Mononuclear cell (primary cell): ENCODE data around the gene NUBPL. TPM values are rescaled to one million over a fixed set of nuclear protein-coding genes. Genes with fewer than 3 reads are reported as not detected.
"Not testable (repeated sequence)": the region's sequence is repeated elsewhere in the genome, so short reads cannot be mapped to it uniquely, and the experiment has no call there.

ENCODE experiments used
- H3K27me3 ChIP-seq: 2 replicates; pipeline ENCODE4 v1.6.0; 2011; ENCODE audit warnings: low read length, control low read depth; ENCODE audit not compliant: insufficient read depth
- H3K4me1 ChIP-seq: 2 replicates; pipeline ENCODE4 v1.5.1; 2011; ENCODE audit warnings: mild to moderate bottlenecking, low read length, control low read depth; ENCODE audit not compliant: insufficient read depth
- H3K4me3 ChIP-seq: 2 replicates; pipeline ENCODE4 v1.5.1; 2011; ENCODE audit warnings: mild to moderate bottlenecking, low read length, moderate library complexity
- H3K9me3 ChIP-seq: 2 replicates; pipeline ENCODE4 v1.5.1; 2011; ENCODE audit warnings: low read depth, mild to moderate bottlenecking, control low read depth, low read length
- total RNA-seq: library from RNA; depleted of rRNA; stranded (reverse); fragments of >200 nt; gene quantifications from one replicate; pipeline ENCODE4 v1.2.3, GENCODE V29; 2012

Gene NUBPL
- total RNA-seq, 1 donor, result 5.7 TPM

GRCh38 chr14:31596342-31597095, 35.3 kb downstream of the NUBPL start:
- Histone ChIP-seq H3K4me3 (no peak overlapping the region), H3K27me3 (no peaks in the 10 kb centered on the region), H3K4me1 (no peaks in the 10 kb centered on the region), H3K9me3 (no peaks in the 10 kb centered on the region)

GRCh38 chr14:31605702-31606101, 44.5 kb downstream of the NUBPL start:
- Histone ChIP-seq H3K27me3 (no peaks in the 10 kb centered on the region), H3K4me3 (no peak overlapping the region), H3K4me1 (no peaks in the 10 kb centered on the region), H3K9me3 (no peaks in the 10 kb centered on the region)

- Histone ChIP-seq H3K4me3 (no peak overlapping the region), H3K9me3 (peaks cover 8% of the 10 kb centered on the region), H3K4me1 (no peaks in the 10 kb centered on the region), H3K27me3 (no peaks in the 10 kb centered on the region)
Measured at GRCh38 chr14:31611778-31612433, 50.7 kb downstream of the NUBPL start.

GRCh38 chr14:31613188-31613587, 52.0 kb downstream of the NUBPL start:
- H3K27me3 ChIP-seq, result no peaks in the 10 kb centered on the region
- H3K4me3 ChIP-seq, result no peak overlapping the region
- no peaks in the 10 kb centered on the region for H3K4me1 ChIP-seq
- peaks cover 8% of the 10 kb centered on the region for H3K9me3 ChIP-seq

- not testable (repeated sequence) for H3K4me3 ChIP-seq, H3K27me3 ChIP-seq, H3K9me3 ChIP-seq, H3K4me1 ChIP-seq
Measured at GRCh38 chr14:31618884-31619283, 57.7 kb downstream of the NUBPL start.

- Histone ChIP-seq H3K4me1 (no peaks in the 10 kb centered on the region), H3K27me3 (no peaks in the 10 kb centered on the region), H3K9me3 (peaks cover 4% of the 10 kb centered on the region), H3K4me3 (no peak overlapping the region)
Measured at GRCh38 chr14:31619440-31619839, 58.2 kb downstream of the NUBPL start.

GRCh38 chr14:31620898-31621297, 59.7 kb downstream of the NUBPL start:
- H3K27me3 ChIP-seq, H3K4me1 ChIP-seq, H3K9me3 ChIP-seq, H3K4me3 ChIP-seq: not testable (repeated sequence)

- Histone ChIP-seq H3K4me3 (no peak overlapping the region), H3K27me3 (no peaks in the 10 kb centered on the region), H3K9me3 (peaks cover 4% of the 10 kb centered on the region), H3K4me1 (no peaks in the 10 kb centered on the region)
Measured at GRCh38 chr14:31622060-31622459, 60.9 kb downstream of the NUBPL start.

GRCh38 chr14:31652900-31653299, 91.7 kb downstream of the NUBPL start:
- H3K27me3 ChIP-seq, H3K4me3 ChIP-seq, H3K4me1 ChIP-seq: not testable (repeated sequence)
- peaks cover 16% of the 10 kb centered on the region for H3K9me3 ChIP-seq

- peaks cover 5% of the 10 kb centered on the region for H3K9me3 ChIP-seq
- no peak overlapping the region for H3K4me3 ChIP-seq
- H3K4me1 ChIP-seq, result no peaks in the 10 kb centered on the region
- no peaks in the 10 kb centered on the region for H3K27me3 ChIP-seq
Measured at GRCh38 chr14:31657917-31658316, 96.7 kb downstream of the NUBPL start.

GRCh38 chr14:31659278-31659677, 98.1 kb downstream of the NUBPL start:
- Histone ChIP-seq H3K9me3 (no peaks in the 10 kb centered on the region), H3K4me1 (no peaks in the 10 kb centered on the region), H3K27me3 (no peaks in the 10 kb centered on the region), H3K4me3 (no peak overlapping the region)

- Histone ChIP-seq H3K27me3 (no peaks in the 10 kb centered on the region), H3K9me3 (no peaks in the 10 kb centered on the region), H3K4me3 (no peak overlapping the region), H3K4me1 (no peaks in the 10 kb centered on the region)
Measured at GRCh38 chr14:31660191-31660590, 99.0 kb downstream of the NUBPL start.

GRCh38 chr14:31660728-31661127, 99.5 kb downstream of the NUBPL start:
- Histone ChIP-seq H3K27me3 (no peaks in the 10 kb centered on the region), H3K4me1 (no peaks in the 10 kb centered on the region), H3K4me3 (no peak overlapping the region), H3K9me3 (no peaks in the 10 kb centered on the region)

- no peaks in the 10 kb centered on the region for H3K4me1 ChIP-seq
- H3K27me3 ChIP-seq, result no peaks in the 10 kb centered on the region
- H3K4me3 ChIP-seq, result no peak overlapping the region
- peaks cover 4% of the 10 kb centered on the region for H3K9me3 ChIP-seq
Measured at GRCh38 chr14:31668348-31668747, 107.1 kb downstream of the NUBPL start.

GRCh38 chr14:31672709-31673108, 111.5 kb downstream of the NUBPL start:
- peaks cover 4% of the 10 kb centered on the region for H3K9me3 ChIP-seq
- no peaks in the 10 kb centered on the region for H3K27me3 ChIP-seq
- no peak overlapping the region for H3K4me3 ChIP-seq
- no peaks in the 10 kb centered on the region for H3K4me1 ChIP-seq

GRCh38 chr14:31677052-31677451, 115.8 kb downstream of the NUBPL start:
- H3K9me3 ChIP-seq, result peaks cover 2% of the 10 kb centered on the region

More at GRCh38 chr14:31677052-31677451, 115.8 kb downstream of the NUBPL start:
- H3K27me3 ChIP-seq, result no peaks in the 10 kb centered on the region
- no peaks in the 10 kb centered on the region for H3K4me1 ChIP-seq
- H3K4me3 ChIP-seq, result no peak overlapping the region
